Smooth muscle cell (in vitro differentiated cells): ENCODE measurements around the gene SHROOM3. TPM values are rescaled to one million over a fixed set of nuclear protein-coding genes. Genes with fewer than 3 reads are reported as not detected.

Source experiments
- DNase-seq: peaks from one replicate; lab custom pipeline; 2025; ENCODE audit not compliant: unreplicated experiment; lab: John Stamatoyannopoulos, UW
- H2AFZ ChIP-seq: fragments of 200-600 bp; sonication (generic); 2 replicates; pipeline ENCODE4 v1.6.0; 2016; ENCODE audit warnings: antibody characterized with exemption, low read depth, mild to moderate bottlenecking
- H3F3A ChIP-seq: fragments of 200-600 bp; sonication (generic); 2 replicates; pipeline ENCODE4 v1.6.0; 2017; ENCODE audit warnings: antibody characterized with exemption, low read depth
- H3K27ac ChIP-seq: fragments of 200-600 bp; sonication (generic); 2 replicates; pipeline ENCODE4 v1.5.1; 2016; ENCODE audit warnings: low read depth, mild to moderate bottlenecking
- H3K27me3 ChIP-seq: fragments of 200-600 bp; sonication (generic); 2 replicates; pipeline ENCODE4 v1.6.1; 2016; ENCODE audit warnings: low read depth, mild to moderate bottlenecking
- H3K36me3 ChIP-seq: fragments of 200-600 bp; sonication (generic); 2 replicates; pipeline ENCODE4 v1.5.1; 2016; ENCODE audit warnings: low read depth
- H3K4me1 ChIP-seq: fragments of 200-600 bp; sonication (generic); 2 replicates; pipeline ENCODE4 v1.5.1; 2016; ENCODE audit warnings: low read depth
- H3K4me2 ChIP-seq: fragments of 200-600 bp; sonication (generic); 2 replicates; pipeline ENCODE4 v1.6.0; 2016; ENCODE audit warnings: mild to moderate bottlenecking
- H3K4me3 ChIP-seq: fragments of 200-600 bp; sonication (generic); 2 replicates; pipeline ENCODE4 v1.5.1; 2016; ENCODE audit warnings: mild to moderate bottlenecking
- H3K79me2 ChIP-seq: fragments of 200-600 bp; sonication (generic); 2 replicates; pipeline ENCODE4 v1.6.0; 2016; ENCODE audit warnings: low read depth, mild to moderate bottlenecking
- H3K9ac ChIP-seq: fragments of 200-600 bp; sonication (generic); 2 replicates; pipeline ENCODE4 v1.6.0; 2016; ENCODE audit warnings: low read depth
- H3K9me3 ChIP-seq: fragments of 200-600 bp; sonication (generic); replicated peaks from 2 replicates; pipeline ENCODE4 v1.5.1; 2016; ENCODE audit warnings: low read depth
- H4K20me1 ChIP-seq: fragments of 200-600 bp; sonication (generic); 2 replicates; pipeline ENCODE4 v1.6.0; 2016; ENCODE audit warnings: low read depth
- WGBS: methylation state at CpG from one replicate; pipeline ENCODE4 v1.1.7; 2016; ENCODE audit warnings: low lambda C conversion rate; 5-methylcytosine and 5-hydroxymethylcytosine counted together
- polyA plus RNA-seq: library from polyadenylated mRNA; unstranded; fragments of >200 nt; fragmentation: Nextera tagmentation; extraction: Ambion mirVana; gene quantifications from 2 replicates; pipeline ENCODE4 v1.2.1, GENCODE V29; 2016
- total RNA-seq: library from RNA; depleted of rRNA; stranded (reverse); fragments of >200 nt; gene quantifications from 2 replicates; pipeline ENCODE4 v1.2.3, GENCODE V29; 2014
- TF ChIP-seq, protein P1 (sequence below): fragments of 200-600 bp; sonication (generic); IDR thresholded peaks from 2 replicates; pipeline ENCODE4 v1.5.1; 2017; ENCODE audit warnings: borderline replicate concordance, mild to moderate bottlenecking, antibody characterized with exemption; ENCODE audit not compliant: insufficient read depth, poor library complexity, severe bottlenecking

Gene SHROOM3
- total and polyA plus RNA-seq, 2 experiments from 2014 or later = 10.0 to 31.9 TPM

DNA sequence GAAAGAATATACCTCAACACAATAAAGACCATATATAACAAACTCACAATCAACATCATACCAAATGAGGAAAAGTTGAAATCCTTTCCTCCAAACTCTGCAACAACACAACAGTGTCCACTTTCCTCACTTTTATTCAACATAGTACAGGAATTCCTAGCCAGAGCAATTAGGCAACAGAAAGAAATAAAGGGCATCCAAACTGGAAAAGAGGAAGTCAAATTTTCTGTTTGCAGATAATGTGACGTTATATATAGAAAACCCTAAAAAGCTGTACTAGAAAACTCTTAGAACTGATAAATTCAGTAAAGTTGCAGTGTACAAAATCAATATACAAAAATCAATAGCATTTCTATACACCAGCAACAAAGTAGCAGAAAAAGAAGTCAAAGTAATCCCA, 355.3 kb downstream of the SHROOM3 start:
- WGBS = 92% methylated on average over 1 of the region's 1 CpG
- H3K27ac ChIP-seq = no peak overlapping the region
- H3F3A ChIP-seq = no peaks in the 10 kb centered on the region
- no peak overlapping the region for H3K4me3 ChIP-seq
- H3K4me2 ChIP-seq = no peak overlapping the region
- no peak overlapping the region for H3K9ac ChIP-seq
- TF ChIP-seq, protein P1, sequence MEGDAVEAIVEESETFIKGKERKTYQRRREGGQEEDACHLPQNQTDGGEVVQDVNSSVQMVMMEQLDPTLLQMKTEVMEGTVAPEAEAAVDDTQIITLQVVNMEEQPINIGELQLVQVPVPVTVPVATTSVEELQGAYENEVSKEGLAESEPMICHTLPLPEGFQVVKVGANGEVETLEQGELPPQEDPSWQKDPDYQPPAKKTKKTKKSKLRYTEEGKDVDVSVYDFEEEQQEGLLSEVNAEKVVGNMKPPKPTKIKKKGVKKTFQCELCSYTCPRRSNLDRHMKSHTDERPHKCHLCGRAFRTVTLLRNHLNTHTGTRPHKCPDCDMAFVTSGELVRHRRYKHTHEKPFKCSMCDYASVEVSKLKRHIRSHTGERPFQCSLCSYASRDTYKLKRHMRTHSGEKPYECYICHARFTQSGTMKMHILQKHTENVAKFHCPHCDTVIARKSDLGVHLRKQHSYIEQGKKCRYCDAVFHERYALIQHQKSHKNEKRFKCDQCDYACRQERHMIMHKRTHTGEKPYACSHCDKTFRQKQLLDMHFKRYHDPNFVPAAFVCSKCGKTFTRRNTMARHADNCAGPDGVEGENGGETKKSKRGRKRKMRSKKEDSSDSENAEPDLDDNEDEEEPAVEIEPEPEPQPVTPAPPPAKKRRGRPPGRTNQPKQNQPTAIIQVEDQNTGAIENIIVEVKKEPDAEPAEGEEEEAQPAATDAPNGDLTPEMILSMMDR = no peak
- H3K79me2 ChIP-seq = peaks cover 13% of the 10 kb centered on the region
- no peaks in the 10 kb centered on the region for H3K9me3 ChIP-seq
- no peaks in the 10 kb centered on the region for H4K20me1 ChIP-seq
- H2AFZ ChIP-seq = no peak overlapping the region
- H3K27me3 ChIP-seq = no peaks in the 10 kb centered on the region
- H3K4me1 ChIP-seq = no peaks in the 10 kb centered on the region
- DNase-seq = no peak
- H3K36me3 ChIP-seq = no peaks in the 10 kb centered on the region

DNA sequence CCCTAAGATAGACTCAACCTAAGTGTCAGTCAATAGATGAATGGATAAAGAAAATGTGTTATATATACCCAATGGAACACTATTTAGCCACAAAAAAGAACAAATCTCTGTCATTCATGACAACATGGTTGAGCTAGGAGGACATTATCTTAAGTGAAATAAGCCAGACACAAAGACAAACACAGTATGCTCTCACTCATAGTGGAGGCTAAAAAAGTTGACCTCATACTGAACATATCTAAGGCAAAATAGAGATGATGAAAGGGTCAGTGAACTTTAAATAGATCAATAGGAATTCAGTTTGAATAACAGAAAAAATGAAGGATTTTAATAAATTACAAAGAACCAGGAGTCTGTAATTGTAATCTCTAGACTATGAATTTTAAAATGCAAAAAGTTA, 356.4 kb downstream of the SHROOM3 start:
- H3K9me3 ChIP-seq = no peaks in the 10 kb centered on the region
- no peaks in the 10 kb centered on the region for H3F3A ChIP-seq
- no peaks in the 10 kb centered on the region for H3K36me3 ChIP-seq
- no peak overlapping the region for H3K9ac ChIP-seq
- no peaks in the 10 kb centered on the region for H3K4me1 ChIP-seq
- H3K79me2 ChIP-seq = peaks cover 24% of the 10 kb centered on the region
- no peak overlapping the region for H3K27ac ChIP-seq
- DNase-seq = no peak
- H4K20me1 ChIP-seq = no peaks in the 10 kb centered on the region
- TF ChIP-seq, protein P1 = no peak
- H3K27me3 ChIP-seq = no peaks in the 10 kb centered on the region
- H3K4me3 ChIP-seq = no peak overlapping the region
- no peak overlapping the region for H3K4me2 ChIP-seq
- no peak overlapping the region for H2AFZ ChIP-seq

DNA sequence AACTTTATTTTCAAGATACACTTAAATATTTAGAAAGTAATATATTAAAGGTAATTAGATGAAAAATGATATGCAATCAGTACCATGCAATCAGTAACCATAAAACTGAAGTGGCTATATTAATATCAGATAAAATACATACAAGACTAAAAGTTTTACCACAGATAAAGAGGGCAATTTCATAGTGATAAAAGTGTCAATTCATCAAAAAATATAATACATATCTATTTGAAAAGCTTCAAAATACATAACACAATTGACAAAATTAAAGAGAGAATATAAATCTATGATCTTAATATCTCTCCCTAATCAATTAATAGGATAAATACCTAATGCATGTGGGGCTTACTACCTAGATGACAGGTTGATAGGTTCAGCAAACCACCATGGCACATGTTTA, 357.4 kb downstream of the SHROOM3 start:
- TF ChIP-seq, protein P1 = no peak
- Histone ChIP-seq H3K4me2 (no peak overlapping the region), H3K4me3 (no peak overlapping the region), H3F3A (no peaks in the 10 kb centered on the region), H3K9me3 (no peaks in the 10 kb centered on the region), H4K20me1 (no peaks in the 10 kb centered on the region), H3K27ac (no peak overlapping the region), H3K79me2 (peaks cover 24% of the 10 kb centered on the region), H2AFZ (no peak overlapping the region), H3K27me3 (no peaks in the 10 kb centered on the region), H3K4me1 (no peaks in the 10 kb centered on the region), H3K9ac (no peak overlapping the region), H3K36me3 (no peaks in the 10 kb centered on the region)
- no peak for DNase-seq

DNA sequence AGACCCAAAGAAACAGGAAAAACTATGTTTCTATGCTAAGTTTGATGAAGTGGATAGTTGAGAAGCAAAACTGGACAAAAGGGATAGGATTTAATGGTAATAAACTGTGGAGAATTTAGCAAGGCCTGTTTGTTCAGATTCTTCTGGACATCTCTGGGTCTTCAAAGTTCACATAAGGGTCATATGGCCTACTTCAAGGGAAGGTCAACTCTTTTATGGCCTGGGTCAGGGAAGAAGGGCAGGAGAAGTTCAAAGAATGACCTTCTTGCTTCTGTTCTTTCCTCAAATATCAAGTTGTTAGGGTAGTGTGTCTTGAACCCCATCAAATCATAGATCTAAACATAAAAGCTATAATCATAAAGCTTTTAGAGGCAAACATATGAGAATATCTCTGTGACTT, 360.2 kb downstream of the SHROOM3 start:
- Histone ChIP-seq H3K27me3 (no peaks in the 10 kb centered on the region), H3K4me2 (no peak overlapping the region), H3K4me3 (no peak overlapping the region), H3F3A (peaks cover 9% of the 10 kb centered on the region), H3K4me1 (no peaks in the 10 kb centered on the region), H3K9ac (no peak overlapping the region), H2AFZ (no peak overlapping the region), H3K36me3 (no peaks in the 10 kb centered on the region), H3K79me2 (peaks cover 16% of the 10 kb centered on the region), H3K27ac (no peak overlapping the region), H4K20me1 (no peaks in the 10 kb centered on the region), H3K9me3 (no peaks in the 10 kb centered on the region)
- DNase-seq = no peak
- TF ChIP-seq, protein P1 = no peak
